Pons (tissue), 1 donor: Measurements from ENCODE around the gene LRMDA.

Experiments used
- DNase-seq: peaks from one replicate; pipeline ENCODE4 v3.0.0-alpha.2; 2016; ENCODE audit warnings: low spot score

LRMDA gene

DNA sequence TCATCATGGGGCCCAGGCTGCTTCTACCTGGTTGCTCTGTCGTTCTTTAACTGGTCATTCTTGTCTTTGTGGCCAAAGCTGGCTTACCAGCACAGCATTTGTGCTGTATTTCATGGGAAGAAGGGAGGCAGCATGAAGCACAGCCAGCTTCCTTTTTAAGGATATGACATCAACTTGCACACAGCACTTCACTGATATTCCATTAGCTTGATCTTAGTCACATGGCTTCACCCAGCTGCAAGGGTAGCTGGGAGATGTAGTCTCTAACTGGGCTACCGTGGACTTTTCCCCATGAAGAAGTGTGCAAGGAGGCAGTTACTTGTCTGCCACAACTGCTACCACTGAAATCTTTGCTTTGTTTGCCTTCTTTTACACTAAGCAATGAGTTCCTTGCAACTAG, 525.2 kb downstream of the LRMDA start:
- DNase-seq, result no peak

DNA sequence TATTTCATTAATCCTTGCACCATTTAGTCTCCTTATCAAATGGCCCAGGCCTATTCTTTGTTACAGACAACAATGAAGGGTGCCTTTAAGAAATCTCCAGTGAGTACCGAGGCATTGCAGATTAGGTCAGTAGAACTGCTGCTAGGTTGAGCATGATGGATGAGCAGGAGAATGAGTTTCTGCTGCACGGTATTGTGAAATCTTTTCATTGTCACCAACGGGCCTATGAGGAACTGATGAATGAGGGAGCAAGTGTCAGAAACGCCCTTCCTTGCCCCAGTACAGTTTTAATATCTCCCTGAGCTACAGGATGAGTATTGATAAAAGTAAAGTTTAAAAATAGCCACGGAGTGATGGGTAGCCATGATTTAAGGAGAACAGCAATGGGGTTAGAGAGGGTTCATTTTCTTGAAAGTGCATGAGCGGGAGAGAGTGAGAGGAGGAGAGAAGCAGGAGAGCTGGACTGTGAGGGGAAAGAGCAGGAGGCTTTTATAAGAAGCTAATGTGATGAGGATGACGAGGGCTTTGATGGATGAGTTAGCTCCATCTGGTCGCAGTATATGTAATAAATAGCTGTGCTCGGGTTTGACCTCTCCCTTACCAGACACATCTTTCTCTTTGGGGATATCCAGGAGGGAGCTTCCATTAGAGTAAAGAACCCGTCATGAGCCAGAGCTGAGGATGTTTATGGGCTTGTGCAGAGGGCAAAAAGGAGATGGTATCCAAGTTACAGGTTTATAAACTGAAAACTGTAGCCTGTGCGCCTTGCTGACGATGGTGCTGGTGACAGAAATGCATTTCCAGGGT, 526.1 kb downstream of the LRMDA start:
- DNase-seq, result no peak

DNA sequence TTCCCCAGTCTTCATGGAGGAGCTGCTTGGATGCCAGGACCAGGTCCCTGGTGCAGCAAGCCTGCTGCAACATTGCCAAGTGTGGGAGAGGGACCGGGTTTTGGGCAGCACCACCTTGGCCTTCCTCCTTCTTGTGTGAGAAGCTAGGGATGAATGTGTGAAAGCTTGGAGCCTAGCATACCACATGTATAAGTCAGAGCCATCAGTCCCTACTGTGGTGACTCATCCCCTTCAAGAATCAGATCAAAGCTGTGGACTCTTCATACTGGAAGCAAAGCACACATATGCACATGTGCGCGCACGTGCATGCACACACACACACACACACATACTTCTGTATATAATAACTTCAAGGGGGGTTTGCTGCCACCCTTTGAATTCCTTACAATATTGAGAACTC, 527.8 kb downstream of the LRMDA start:
- no peak for DNase-seq

DNA sequence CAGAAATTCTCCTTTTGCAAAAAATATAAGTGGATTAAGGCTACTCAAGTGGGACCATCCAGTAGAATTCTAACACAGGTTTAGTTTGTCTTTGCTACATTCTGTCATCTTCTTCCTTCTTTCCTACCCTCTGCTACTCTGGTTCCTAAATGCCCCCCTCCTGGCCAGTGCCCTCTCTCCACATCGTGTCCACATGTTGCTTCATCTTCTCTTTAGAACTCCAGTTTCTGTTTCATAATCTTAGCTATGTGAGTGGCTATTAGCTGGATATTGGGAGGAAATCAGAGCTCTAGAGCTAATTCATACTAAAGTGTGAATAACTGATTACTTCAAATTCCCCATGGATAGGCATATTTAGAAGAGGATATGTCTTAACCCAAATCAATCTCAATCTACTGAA, 528.5 kb downstream of the LRMDA start:
- DNase-seq, result no peak

DNA sequence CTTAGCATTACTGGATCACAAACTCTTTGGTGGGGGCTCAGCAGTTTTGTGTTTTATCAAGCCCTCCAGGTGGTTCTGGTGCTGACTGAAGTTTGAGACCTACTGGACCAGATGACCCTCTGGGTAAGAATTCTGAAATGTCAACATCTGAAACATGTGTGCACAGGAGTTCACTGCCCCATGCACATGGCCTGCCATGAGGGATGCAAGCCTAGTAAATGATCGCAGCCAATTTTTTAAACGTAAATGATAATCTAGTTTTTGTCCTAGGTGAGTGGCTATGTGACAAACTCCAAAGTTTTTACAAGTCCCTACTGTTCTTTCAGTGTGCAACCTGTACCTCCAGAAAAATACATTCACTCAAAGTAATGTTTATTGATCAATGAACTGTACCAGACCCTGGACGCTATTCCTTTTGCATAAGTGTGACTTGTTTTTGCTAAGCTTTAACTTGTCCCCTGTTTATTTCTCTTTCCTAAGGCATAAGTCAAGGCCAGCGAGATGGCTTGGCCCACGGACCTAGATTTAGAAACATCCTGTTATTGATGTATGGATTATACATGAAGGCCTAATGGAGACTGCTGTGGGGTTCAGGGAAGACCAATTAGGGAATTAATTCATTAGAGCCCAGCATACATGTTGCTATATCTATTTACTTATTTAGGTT, 531.1 kb downstream of the LRMDA start:
- no peak for DNase-seq

DNA sequence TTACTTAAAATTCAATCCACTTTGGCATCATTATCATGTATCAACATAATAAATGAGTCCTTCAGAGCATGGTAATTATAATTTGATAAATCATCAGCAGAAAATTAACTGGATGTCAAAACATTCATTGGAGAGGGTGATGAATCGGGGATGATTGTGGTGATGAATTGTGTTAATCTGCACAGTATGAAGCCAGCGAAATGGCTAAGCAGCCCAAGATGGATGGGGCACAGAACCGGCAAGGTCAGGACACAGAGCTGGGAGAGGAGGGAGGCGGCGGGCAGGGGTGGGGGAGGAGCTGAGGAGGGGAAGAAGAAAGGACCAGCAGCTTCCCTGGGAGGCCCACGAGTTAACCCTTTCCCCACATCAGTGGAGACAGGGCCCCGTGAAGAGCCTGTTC, 536.1 kb downstream of the LRMDA start:
- DNase-seq, result no peak

DNA sequence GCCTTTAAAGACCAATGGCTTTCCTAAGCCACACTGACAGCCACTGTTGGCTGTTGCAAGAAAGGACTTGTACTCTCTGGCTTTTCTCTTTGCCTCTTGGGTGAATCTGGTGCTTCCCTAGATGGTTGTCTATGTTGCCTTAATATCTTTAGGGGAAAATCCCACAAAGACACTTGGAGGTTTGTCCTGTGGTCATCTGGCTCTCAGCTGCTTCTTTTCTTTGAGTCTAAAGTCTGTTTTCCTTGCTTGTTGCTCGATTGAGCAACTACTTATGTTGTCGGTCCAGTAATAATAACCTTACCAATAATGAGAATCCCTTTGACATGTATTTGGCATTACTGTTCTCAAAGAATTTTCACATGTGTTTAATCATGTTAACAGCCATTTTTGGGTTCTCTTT, 537.6 kb downstream of the LRMDA start:
- DNase-seq, result no peak

DNA sequence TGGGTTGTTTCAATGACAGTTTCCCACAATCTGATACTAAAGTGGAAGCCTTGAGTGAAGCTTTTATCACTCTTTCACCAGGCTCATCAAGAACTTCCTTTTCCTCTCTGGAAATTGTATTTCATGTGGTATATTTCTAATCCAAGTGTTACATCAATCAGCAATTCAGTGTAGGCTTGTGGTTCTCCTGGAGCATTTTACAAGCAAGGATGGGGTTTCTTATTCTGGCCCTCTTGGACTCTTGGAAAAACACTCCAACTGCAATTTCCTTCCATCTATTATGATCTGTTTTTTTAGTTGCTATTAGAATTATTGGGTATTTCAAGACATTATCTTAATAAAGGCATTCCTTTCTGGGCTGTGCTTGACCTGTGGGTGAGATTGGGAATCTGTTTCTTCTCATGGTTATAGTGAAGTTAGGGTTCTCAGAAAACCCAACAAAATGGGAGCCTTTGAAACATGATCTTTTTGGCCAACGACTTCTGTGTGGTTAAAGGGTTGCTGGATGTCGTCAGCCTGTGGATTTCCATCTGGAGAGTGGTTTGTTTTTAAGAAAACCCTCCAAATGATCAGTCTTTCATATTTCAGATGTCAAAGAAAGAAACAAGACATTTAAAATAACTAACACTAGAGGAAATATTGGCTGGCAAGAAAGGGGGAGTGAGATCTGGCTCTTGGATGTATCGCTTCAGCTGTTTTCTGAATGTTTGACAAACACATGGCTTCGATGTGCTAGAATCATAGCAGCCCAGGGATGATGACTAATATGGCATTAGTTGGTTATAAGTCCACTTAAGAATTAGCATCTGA, 540.2 kb downstream of the LRMDA start:
- DNase-seq, result no peak

DNA sequence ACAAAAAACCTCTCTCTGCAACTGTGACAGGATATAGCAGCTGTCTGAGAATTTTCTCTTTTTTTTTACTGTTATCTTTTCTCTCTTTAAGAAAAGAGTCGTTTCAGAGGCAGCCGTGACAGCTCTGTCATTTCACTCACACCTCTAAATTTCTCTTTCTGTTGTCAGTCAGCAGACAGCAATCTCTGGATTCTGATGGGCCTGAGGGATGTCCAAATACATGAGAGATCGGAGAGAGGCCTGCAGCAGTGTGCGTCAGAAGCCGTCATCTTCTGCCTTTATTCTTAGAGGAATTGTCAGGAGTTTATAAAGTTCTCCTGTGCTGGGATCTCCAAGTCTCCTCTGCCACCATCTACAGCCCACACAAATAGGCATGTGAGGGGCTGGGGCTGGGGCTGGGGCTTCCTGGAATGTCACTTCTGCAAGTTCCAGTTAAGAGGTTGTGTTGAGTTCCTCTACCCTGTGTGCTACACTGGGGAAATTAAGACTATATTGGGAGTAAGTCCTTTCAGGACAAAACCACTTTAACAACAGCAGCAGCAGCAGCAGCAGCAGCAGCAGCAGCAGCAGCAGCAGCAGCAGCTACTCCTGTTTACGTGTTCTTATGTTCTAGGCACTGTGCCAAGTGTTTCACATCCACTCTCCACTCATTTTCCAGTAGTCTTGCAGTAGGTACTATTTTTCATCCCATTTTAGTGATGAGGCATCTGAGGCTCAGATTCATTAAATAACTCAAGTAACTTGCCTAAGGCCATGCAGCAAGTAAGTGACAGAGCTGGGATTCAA, 541.3 kb downstream of the LRMDA start:
- no peak for DNase-seq

DNA sequence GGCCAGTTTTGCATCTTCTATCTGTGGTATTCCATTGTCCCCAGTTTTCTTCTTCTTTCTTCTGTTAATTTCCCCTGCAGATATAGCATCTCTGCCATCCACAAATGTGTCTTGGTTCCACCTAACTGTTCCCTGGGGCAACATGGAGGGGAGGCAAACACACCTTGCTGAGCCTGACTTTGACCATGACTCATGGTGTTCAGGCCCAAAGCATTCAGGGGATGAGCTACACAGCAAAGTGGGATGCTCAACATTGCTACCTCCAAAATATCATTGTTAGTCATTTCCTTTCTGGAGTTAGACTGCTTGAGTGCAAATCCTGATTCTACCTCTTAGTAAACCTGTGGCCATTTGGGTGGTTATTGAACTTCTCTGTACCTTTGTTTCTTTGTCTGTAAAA, 542.7 kb downstream of the LRMDA start:
- no peak for DNase-seq

DNA sequence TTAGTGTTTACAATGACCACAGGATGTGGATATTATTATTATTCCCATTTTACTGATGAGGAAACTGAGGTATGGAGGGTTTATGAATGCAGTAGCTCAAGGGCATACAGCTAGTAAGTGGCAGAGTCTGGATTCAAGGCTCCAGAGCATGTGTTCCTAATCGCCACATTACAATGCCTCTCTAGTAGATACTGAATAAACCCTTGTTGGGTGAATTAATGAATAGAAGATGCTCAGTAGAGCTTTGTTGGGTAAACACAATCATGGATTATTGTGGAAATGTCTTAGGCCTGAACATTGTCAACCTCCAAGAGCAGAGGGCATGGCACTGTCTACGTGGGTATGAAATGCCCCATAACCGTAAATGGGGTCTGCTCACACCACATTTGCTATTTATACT, 545.3 kb downstream of the LRMDA start:
- peak; percentile 91 for DNase-seq

DNA sequence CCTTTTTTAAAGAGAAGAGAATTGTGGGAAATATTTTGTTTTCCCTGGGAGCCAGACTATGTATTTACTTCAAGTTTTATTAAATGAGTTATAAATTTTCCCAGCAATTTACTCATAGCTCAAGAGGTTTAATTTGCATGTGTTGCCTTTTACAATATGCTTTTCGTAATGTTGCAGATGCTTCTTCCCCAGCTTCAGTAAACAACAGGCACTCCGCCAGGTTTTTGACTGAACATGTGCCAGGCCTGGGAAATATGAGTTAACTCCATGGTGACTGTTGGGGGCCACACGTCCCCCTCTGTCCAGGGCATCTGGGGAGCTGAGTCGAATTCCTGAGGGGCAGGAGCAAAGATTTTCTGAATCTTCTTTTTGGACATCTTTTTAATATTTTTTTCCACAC, 545.7 kb downstream of the LRMDA start:
- DNase-seq, result peak; percentile 9

DNA sequence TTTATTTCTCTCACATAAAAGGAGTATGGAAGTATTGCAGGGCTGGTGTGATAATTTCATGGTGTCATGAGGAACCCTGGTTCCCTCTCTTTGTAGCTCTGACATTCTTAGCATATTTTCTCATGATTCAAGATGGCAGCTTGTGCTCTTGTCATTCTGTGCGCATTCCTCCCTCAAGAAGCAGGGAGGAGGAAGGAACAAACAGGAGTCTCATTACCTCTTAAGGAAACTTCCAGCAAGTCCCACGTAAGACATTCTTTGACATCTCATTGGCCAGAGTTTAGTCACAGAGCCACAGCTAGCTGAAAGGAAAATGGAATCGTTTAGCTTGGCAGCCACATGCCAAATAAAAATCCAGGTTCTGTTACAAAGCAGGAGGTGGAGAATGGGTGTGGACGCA, 546.8 kb downstream of the LRMDA start:
- DNase-seq, result no peak

DNA sequence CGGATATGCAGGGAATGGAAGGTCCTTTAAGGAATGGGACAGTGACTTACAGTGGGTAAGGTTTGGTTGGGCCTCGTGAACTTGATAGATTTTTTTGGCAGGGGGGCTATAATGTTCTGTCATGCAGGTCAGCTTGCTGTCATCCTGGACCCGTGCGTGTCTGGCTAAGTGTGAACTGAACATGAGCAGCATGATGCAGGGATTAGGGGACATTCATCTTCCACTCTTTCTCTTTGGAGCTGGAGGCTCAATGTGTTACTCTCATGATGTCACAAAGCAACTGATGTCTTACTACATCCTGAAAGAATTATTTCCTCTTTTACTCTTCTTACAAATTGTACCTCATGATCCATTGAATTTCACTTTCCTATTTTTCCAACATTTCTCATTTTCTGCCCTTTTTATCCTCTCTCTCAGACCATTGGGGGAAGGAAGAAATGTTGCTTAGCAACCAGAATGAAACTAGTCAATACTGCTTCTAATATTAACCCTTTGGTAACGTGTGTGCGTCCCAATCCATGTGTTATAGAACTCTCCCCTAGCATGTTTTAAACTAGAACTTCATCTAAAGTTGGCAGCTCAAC, 549.1 kb downstream of the LRMDA start:
- no peak for DNase-seq

DNA sequence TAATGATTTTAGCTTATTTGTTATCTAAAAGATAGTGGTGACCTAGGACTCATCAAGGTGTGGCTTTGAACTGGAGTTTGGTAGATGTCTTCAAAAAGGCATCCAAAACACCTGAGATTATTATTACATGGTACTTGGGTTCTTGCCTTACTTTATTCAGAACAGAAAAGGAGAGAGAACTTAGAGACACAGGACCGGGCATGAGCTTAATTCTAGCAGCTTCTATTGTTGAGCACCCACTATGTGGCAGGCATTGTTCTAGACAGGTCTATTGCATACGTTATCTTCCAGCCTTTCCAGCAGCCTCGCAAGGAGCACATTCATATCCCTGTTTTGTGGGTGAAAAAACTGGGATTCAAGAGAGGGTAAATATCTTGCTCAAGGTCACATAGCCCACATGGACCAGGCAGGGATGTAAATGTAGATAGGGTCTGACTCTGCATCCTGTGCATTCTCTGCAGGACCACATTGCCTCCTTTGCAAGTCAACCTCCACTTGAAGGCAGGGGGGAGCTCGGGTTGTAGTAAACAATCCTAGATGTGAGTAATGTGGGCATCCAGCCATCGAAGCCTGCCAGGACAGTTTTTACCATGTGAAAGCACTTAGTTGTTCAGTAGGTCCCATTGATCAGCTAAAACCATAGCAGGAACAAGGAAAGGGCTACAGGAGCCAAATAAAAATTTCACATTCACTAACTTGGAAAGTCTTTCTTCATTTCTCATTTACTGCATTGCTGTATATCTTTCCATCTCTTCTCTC, 551.4 kb downstream of the LRMDA start:
- DNase-seq, result peak; percentile 6

DNA sequence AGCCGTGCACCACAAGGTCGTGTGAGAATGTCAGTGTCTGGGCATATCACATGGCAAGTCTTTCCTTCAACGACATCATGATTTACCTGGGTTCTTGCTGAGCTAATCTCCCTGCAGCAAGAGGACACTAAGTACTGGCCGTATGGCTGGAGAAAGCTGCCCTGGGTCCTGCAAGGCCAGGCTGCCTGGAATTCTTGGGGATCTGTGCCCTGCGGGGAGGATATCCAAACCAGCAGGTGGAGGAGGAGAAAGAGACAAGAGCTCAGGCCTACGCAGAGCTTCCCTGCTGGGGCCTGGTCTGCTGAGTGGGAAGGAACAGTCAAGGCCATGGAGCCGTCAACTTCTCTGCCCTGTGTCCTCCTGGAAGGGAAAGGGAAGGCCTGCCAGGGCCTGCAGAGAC, 552.6 kb downstream of the LRMDA start:
- DNase-seq, result no peak

DNA sequence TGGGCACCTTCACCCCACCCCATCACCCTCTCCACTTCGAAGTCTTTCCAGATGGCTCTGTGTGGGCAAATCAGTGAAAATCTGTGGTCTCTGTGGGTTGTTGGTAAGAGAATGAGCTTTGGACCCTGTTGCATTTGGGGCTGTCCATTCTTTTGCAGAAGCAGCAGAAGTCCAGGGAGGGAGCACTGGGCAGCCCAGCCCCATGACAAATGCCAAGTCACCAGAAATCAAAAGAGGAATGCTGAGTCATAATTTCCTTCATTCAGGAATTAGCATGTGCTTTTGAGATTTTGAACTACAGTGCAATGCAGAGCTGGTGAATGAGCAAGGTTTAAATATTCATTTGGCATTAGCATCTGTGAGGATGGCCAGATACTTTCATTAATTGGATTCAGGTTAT, 556.2 kb downstream of the LRMDA start:
- DNase-seq, result no peak

DNA sequence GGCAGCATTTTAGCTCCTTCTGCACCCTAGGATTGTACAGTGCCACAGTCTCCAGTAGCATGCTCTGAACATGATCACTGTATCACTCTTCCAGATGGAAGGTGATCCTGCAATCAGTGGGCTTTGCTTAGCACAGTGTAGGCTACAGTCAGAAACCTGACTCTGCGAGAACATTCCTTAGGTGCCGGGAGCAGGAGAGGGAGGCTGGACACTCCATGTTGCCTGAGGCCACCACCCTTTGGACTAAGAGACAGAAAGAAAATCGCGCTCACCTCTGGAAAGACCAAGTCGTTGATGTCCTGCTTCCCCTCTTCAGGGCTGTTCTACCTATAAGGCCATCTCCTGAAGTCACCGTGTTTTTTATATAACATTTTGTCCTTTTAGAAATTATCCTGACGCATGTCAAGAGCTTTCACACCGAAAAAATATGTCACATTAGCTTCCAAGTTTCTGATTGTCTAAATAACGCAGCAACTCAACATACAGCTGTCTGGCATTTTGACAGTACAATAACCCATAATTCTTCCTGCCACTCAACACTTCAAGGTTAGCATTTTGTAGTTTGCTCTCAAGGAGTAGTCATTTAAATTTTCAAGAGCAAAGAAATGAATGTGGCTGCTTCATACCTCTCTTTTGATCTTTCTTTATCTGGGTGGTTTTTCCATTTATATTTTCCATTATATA, 563.1 kb downstream of the LRMDA start:
- no peak for DNase-seq

DNA sequence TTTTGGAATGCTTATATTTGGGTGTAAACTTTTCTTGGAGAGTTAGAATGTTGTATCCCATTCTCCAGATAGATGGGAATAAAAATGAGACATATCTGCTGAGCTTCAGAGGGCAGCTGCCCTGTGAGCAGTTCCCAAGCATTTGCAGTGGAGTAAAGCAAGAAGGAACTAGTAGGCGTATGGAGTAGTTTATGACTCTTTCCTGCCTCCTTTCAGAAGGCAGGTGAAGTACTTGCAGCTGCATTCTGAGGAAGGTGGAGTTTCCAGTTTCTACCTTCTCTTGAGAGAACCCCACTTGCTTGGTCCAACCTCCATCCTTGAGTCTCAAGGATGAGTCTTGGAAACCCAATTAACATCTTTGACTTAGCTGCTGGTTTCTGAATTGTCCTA, 563.6 kb downstream of the LRMDA start:
- no peak for DNase-seq

DNA sequence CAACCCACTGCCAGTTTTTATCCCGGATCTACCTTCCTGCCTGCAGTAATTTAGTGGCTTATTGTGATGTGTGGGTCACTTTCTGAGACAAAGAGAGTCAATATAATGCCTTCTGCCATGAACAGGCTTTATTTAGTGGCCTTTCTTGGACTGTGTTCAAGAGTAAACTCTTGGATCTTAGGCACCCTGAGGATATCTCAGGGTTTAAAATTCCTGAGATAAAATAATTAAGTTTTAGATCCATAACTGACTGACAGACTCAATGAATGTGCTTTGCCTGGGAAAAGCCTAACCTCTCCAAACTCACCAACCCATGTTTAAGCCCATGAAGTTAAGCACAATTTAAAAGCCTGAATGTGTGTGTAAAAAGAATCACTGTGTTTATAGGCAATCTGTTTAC, 564.3 kb downstream of the LRMDA start:
- no peak for DNase-seq

DNA sequence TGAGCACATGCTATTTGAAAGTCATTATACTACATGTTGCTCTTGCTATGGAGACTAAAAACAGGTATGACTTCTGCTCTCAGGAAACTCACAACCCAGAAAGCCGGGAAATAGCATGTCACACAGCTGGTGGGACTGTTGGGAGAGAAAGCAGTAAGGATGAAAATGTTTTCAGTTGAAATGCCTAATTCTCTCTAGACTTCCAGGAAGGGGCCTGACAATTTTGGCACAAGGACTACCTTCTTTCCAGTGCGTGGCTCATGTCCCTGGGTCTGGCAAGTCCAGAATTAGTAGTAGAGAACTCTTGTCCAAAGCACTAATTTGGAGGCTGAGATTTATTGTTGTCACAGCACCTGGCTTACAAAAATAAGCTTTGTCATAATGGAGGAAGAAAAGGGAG, 567.6 kb downstream of the LRMDA start:
- DNase-seq, result no peak
